Measurements from ENCODE around the gene C11orf21.

Gene C11orf21

GRCh38 chr11:2270322-2271076, 31.2 kb downstream of the C11orf21 start, which contains the start of gene ASCL2:
Gene ASCL2 (minus strand): TSS chr11:2270588. CDS start chr11:2270332, 256 bp downstream.
- DNase-seq: no peak

GRCh38 chr11:2269601-2270321, 32.0 kb downstream of the C11orf21 start:
- no peak for DNase-seq

GRCh38 chr11:2268729-2269600, 32.8 kb downstream of the C11orf21 start:
- no peak for DNase-seq

- no peak for DNase-seq
These were observed 33.6 kb downstream of the C11orf21 start for GRCh38 chr11:2267851-2268728.

- no peak for DNase-seq
These were observed 34.3 kb downstream of the C11orf21 start for GRCh38 chr11:2267306-2267850.

- no peak for DNase-seq
These were observed 35.0 kb downstream of the C11orf21 start for GRCh38 chr11:2266586-2267305.

GRCh38 chr11:2265854-2266585, 35.7 kb downstream of the C11orf21 start:
- no peak for DNase-seq

GRCh38 chr11:2265396-2265795, 36.3 kb downstream of the C11orf21 start:
- DNase-seq: no peak

- DNase-seq: no peak
These were observed 37.2 kb downstream of the C11orf21 start for GRCh38 chr11:2264366-2265053.

- no peak for DNase-seq
These were observed 37.9 kb downstream of the C11orf21 start for GRCh38 chr11:2263724-2264360.

- DNase-seq: no peak
These were observed 38.6 kb downstream of the C11orf21 start for GRCh38 chr11:2263071-2263565.

GRCh38 chr11:2262301-2263070, 39.2 kb downstream of the C11orf21 start:
- DNase-seq: no peak

- no peak for DNase-seq
These were observed 40.1 kb downstream of the C11orf21 start for GRCh38 chr11:2261436-2262230.

- no peak for DNase-seq
These were observed 41.0 kb downstream of the C11orf21 start for GRCh38 chr11:2260491-2261364.

GRCh38 chr11:2259897-2260451, 41.7 kb downstream of the C11orf21 start:
- DNase-seq: no peak

GRCh38 chr11:2259466-2259830, 42.3 kb downstream of the C11orf21 start:
- no peak for DNase-seq
